T-helper 1 cell treated with Interleukin-12 subunit alpha and Interleukin-12 subunit beta and Interleukin-4 antibody, amounts not matched to agents 30 μg/mL and 1 μg/mL, for 36 hours (primary cell): Measurements from ENCODE around the gene AUTS2.

Experiments
- H3K27ac Mint-ChIP-seq: one replicate; pipeline ENCODE4 v1.8.0; 2021; ENCODE audit warnings: mild to moderate bottlenecking, mixed read lengths
- H3K27me3 Mint-ChIP-seq: one replicate; pipeline ENCODE4 v1.8.0; 2021; ENCODE audit warnings: low read depth, mixed read lengths
- H3K36me3 Mint-ChIP-seq: one replicate; pipeline ENCODE4 v1.8.0; 2021; ENCODE audit warnings: low read depth, mixed read lengths
- H3K4me1 Mint-ChIP-seq: one replicate; pipeline ENCODE4 v1.8.0; 2021; ENCODE audit warnings: low read depth, mixed read lengths
- H3K4me3 Mint-ChIP-seq: one replicate; pipeline ENCODE4 v1.8.0; 2021; ENCODE audit warnings: mild to moderate bottlenecking, moderate library complexity, mixed read lengths
- H3K9me3 Mint-ChIP-seq: one replicate; pipeline ENCODE4 v1.8.0; 2021; ENCODE audit warnings: mixed read lengths

AUTS2 gene

GRCh38 chr7:69873512-69873911, 275.2 kb downstream of the AUTS2 start:
- no peak overlapping the region for H3K4me3 Mint-ChIP-seq
- H3K27ac Mint-ChIP-seq: no peak overlapping the region
- H3K36me3 Mint-ChIP-seq: no peaks in the 10 kb centered on the region
- no peaks in the 10 kb centered on the region for H3K27me3 Mint-ChIP-seq
- H3K9me3 Mint-ChIP-seq: no peaks in the 10 kb centered on the region
- no peaks in the 10 kb centered on the region for H3K4me1 Mint-ChIP-seq

- Mint-ChIP-seq H3K9me3 (no peaks in the 10 kb centered on the region), H3K36me3 (no peaks in the 10 kb centered on the region), H3K4me1 (no peaks in the 10 kb centered on the region), H3K27me3 (no peaks in the 10 kb centered on the region), H3K27ac (no peak overlapping the region), H3K4me3 (no peak overlapping the region)
These were observed 279.7 kb downstream of the AUTS2 start for GRCh38 chr7:69878015-69878414.

GRCh38 chr7:69878591-69878990, 280.3 kb downstream of the AUTS2 start:
- Mint-ChIP-seq H3K9me3 (no peaks in the 10 kb centered on the region), H3K4me1 (no peaks in the 10 kb centered on the region), H3K27ac (no peak overlapping the region), H3K27me3 (no peaks in the 10 kb centered on the region), H3K4me3 (no peak overlapping the region), H3K36me3 (no peaks in the 10 kb centered on the region)

GRCh38 chr7:69879989-69880388, 281.7 kb downstream of the AUTS2 start:
- H3K27me3 Mint-ChIP-seq: no peaks in the 10 kb centered on the region
- no peak overlapping the region for H3K4me3 Mint-ChIP-seq
- no peak overlapping the region for H3K27ac Mint-ChIP-seq
- no peaks in the 10 kb centered on the region for H3K9me3 Mint-ChIP-seq
- H3K4me1 Mint-ChIP-seq: no peaks in the 10 kb centered on the region
- no peaks in the 10 kb centered on the region for H3K36me3 Mint-ChIP-seq

GRCh38 chr7:69880840-69881239, 282.6 kb downstream of the AUTS2 start:
- no peaks in the 10 kb centered on the region for H3K9me3 Mint-ChIP-seq
- no peak overlapping the region for H3K27ac Mint-ChIP-seq
- no peaks in the 10 kb centered on the region for H3K4me1 Mint-ChIP-seq
- no peaks in the 10 kb centered on the region for H3K27me3 Mint-ChIP-seq
- H3K4me3 Mint-ChIP-seq: no peak overlapping the region
- no peaks in the 10 kb centered on the region for H3K36me3 Mint-ChIP-seq

GRCh38 chr7:69882269-69882668, 284.0 kb downstream of the AUTS2 start:
- Mint-ChIP-seq H3K9me3 (no peaks in the 10 kb centered on the region), H3K4me1 (no peaks in the 10 kb centered on the region), H3K36me3 (no peaks in the 10 kb centered on the region), H3K4me3 (no peak overlapping the region), H3K27me3 (no peaks in the 10 kb centered on the region), H3K27ac (no peak overlapping the region)

GRCh38 chr7:69883399-69883891, 285.2 kb downstream of the AUTS2 start:
- no peaks in the 10 kb centered on the region for H3K4me1 Mint-ChIP-seq
- no peaks in the 10 kb centered on the region for H3K27me3 Mint-ChIP-seq
- H3K4me3 Mint-ChIP-seq: no peak overlapping the region
- no peak overlapping the region for H3K27ac Mint-ChIP-seq
- H3K36me3 Mint-ChIP-seq: no peaks in the 10 kb centered on the region
- H3K9me3 Mint-ChIP-seq: no peaks in the 10 kb centered on the region

- no peaks in the 10 kb centered on the region for H3K9me3 Mint-ChIP-seq
- no peaks in the 10 kb centered on the region for H3K27me3 Mint-ChIP-seq
- no peaks in the 10 kb centered on the region for H3K4me1 Mint-ChIP-seq
- no peak overlapping the region for H3K4me3 Mint-ChIP-seq
- no peak overlapping the region for H3K27ac Mint-ChIP-seq
- no peaks in the 10 kb centered on the region for H3K36me3 Mint-ChIP-seq
These were observed 287.2 kb downstream of the AUTS2 start for GRCh38 chr7:69885431-69885830.

GRCh38 chr7:69889338-69889975, 291.2 kb downstream of the AUTS2 start:
- no peaks in the 10 kb centered on the region for H3K9me3 Mint-ChIP-seq
- H3K4me1 Mint-ChIP-seq: no peaks in the 10 kb centered on the region
- H3K27ac Mint-ChIP-seq: no peak overlapping the region
- no peaks in the 10 kb centered on the region for H3K36me3 Mint-ChIP-seq
- H3K4me3 Mint-ChIP-seq: no peak overlapping the region
- H3K27me3 Mint-ChIP-seq: no peaks in the 10 kb centered on the region

- Mint-ChIP-seq H3K27ac (no peak overlapping the region), H3K4me3 (no peak overlapping the region)
These were observed 291.7 kb downstream of the AUTS2 start for GRCh38 chr7:69889976-69890351.

GRCh38 chr7:69892790-69893189, 294.5 kb downstream of the AUTS2 start:
- H3K9me3 Mint-ChIP-seq: no peaks in the 10 kb centered on the region
- H3K4me3 Mint-ChIP-seq: no peak overlapping the region

More at GRCh38 chr7:69889976-69890351, 291.7 kb downstream of the AUTS2 start:
- Mint-ChIP-seq H3K4me1 (no peaks in the 10 kb centered on the region), H3K36me3 (no peaks in the 10 kb centered on the region), H3K27me3 (no peaks in the 10 kb centered on the region), H3K9me3 (no peaks in the 10 kb centered on the region)

GRCh38 chr7:69893906-69894305, 295.6 kb downstream of the AUTS2 start:
- no peaks in the 10 kb centered on the region for H3K36me3 Mint-ChIP-seq
- H3K27ac Mint-ChIP-seq: no peak overlapping the region
- H3K27me3 Mint-ChIP-seq: no peaks in the 10 kb centered on the region
- H3K9me3 Mint-ChIP-seq: no peaks in the 10 kb centered on the region
- H3K4me1 Mint-ChIP-seq: no peaks in the 10 kb centered on the region
- H3K4me3 Mint-ChIP-seq: no peak overlapping the region

More at GRCh38 chr7:69892790-69893189, 294.5 kb downstream of the AUTS2 start:
- no peaks in the 10 kb centered on the region for H3K36me3 Mint-ChIP-seq
- H3K4me1 Mint-ChIP-seq: no peaks in the 10 kb centered on the region
- no peak overlapping the region for H3K27ac Mint-ChIP-seq
- H3K27me3 Mint-ChIP-seq: no peaks in the 10 kb centered on the region

- Mint-ChIP-seq H3K4me1 (no peaks in the 10 kb centered on the region), H3K4me3 (no peak overlapping the region), H3K27me3 (no peaks in the 10 kb centered on the region), H3K36me3 (no peaks in the 10 kb centered on the region), H3K27ac (no peak overlapping the region), H3K9me3 (no peaks in the 10 kb centered on the region)
These were observed 297.2 kb downstream of the AUTS2 start for GRCh38 chr7:69895446-69895845.

- H3K27me3 Mint-ChIP-seq: no peaks in the 10 kb centered on the region
- H3K27ac Mint-ChIP-seq: no peak overlapping the region
These were observed 297.8 kb downstream of the AUTS2 start for GRCh38 chr7:69896121-69896520.

GRCh38 chr7:69898189-69898588, 299.9 kb downstream of the AUTS2 start:
- Mint-ChIP-seq H3K4me1 (no peaks in the 10 kb centered on the region), H3K4me3 (no peak overlapping the region), H3K36me3 (no peaks in the 10 kb centered on the region), H3K27ac (no peak overlapping the region), H3K9me3 (no peaks in the 10 kb centered on the region), H3K27me3 (no peaks in the 10 kb centered on the region)

More at GRCh38 chr7:69896121-69896520, 297.8 kb downstream of the AUTS2 start:
- H3K9me3 Mint-ChIP-seq: no peaks in the 10 kb centered on the region
- no peaks in the 10 kb centered on the region for H3K36me3 Mint-ChIP-seq
- no peaks in the 10 kb centered on the region for H3K4me1 Mint-ChIP-seq
- no peak overlapping the region for H3K4me3 Mint-ChIP-seq

GRCh38 chr7:69903410-69903809, 305.1 kb downstream of the AUTS2 start:
- no peaks in the 10 kb centered on the region for H3K9me3 Mint-ChIP-seq
- no peak overlapping the region for H3K27ac Mint-ChIP-seq
- H3K27me3 Mint-ChIP-seq: no peaks in the 10 kb centered on the region
- no peaks in the 10 kb centered on the region for H3K4me1 Mint-ChIP-seq
- no peaks in the 10 kb centered on the region for H3K36me3 Mint-ChIP-seq
- H3K4me3 Mint-ChIP-seq: no peak overlapping the region
